Immature natural killer cell (primary cell): ENCODE data around the gene TMEM129. TPM values are rescaled to one million over a fixed set of nuclear protein-coding genes. Genes with fewer than 3 reads are reported as not detected.

ENCODE experiments used
- DNase-seq, 3 donors: peaks; one replicate each; pipeline ENCODE4 v3.0.0; 2022; ENCODE audit warnings: mixed read lengths in 1 of 3
- H3K27ac Mint-ChIP-seq, 6 donors: one replicate each; pipeline ENCODE4 v1.8.0; 2020; ENCODE audit warnings: mixed read lengths in 6 of 6, mild to moderate bottlenecking in 5 of 6, inconsistent platforms in 4 of 6, moderate library complexity in 3 of 6
- H3K27me3 Mint-ChIP-seq, 3 donors: one replicate each; pipeline ENCODE4 v1.8.0; 2020 to 2021; ENCODE audit warnings: low read depth in 3 of 3, mild to moderate bottlenecking in 3 of 3, mixed read lengths in 3 of 3, moderate library complexity in 3 of 3, inconsistent platforms in 1 of 3
- H3K36me3 Mint-ChIP-seq, 3 donors: one replicate each; pipeline ENCODE4 v1.8.0; 2020; ENCODE audit warnings: mixed read lengths in 3 of 3, inconsistent platforms in 2 of 3, mild to moderate bottlenecking in 2 of 3
- H3K4me1 Mint-ChIP-seq, 2 donors: one replicate each; pipeline ENCODE4 v1.8.0; 2020; ENCODE audit warnings: inconsistent platforms in 2 of 2, mild to moderate bottlenecking in 2 of 2, mixed read lengths in 2 of 2, moderate library complexity in 1 of 2
- H3K4me3 Mint-ChIP-seq, 5 donors: one replicate each; pipeline ENCODE4 v1.8.0; 2020; ENCODE audit warnings: mild to moderate bottlenecking in 5 of 5, mixed read lengths in 5 of 5, inconsistent platforms in 3 of 5, moderate library complexity in 3 of 5
- H3K9me3 Mint-ChIP-seq, 6 donors: one replicate each; pipeline ENCODE4 v1.8.0; 2020; ENCODE audit warnings: mild to moderate bottlenecking in 6 of 6, mixed read lengths in 6 of 6, inconsistent platforms in 4 of 6, moderate library complexity in 3 of 6
- polyA plus RNA-seq, 3 donors: library from polyadenylated mRNA; unstranded; fragments of 300-500 nt; fragmentation: Illumina TruSeq; gene quantifications; one replicate each; pipeline ENCODE4 v1.2.3, GENCODE V29; 2021

Gene TMEM129
- polyA plus RNA-seq, 3 donors from 2014 or later: 25.5 to 37.9 (median 37.3) TPM

- Mint-ChIP-seq H3K4me1 (no peaks in the 10 kb centered on the region), H3K27me3 (peaks cover 0 to 2% (median 0%) of the 10 kb centered on the region in 3 donors), H3K9me3 (no peaks in the 10 kb centered on the region), H3K27ac (no peak overlapping the region), H3K4me3 (no peak overlapping the region), H3K36me3 (no peaks in the 10 kb centered on the region)
- no peak for DNase-seq
These were observed 54.7 kb downstream of the TMEM129 start for GRCh38 chr4:1666391-1666790.

Other genes with a start within 250 kb of the TMEM129 start
- 1 to 10 TPM in 1 of 3 donors, under 1 TPM in 2; 0.38 to 2.6 (median 0.83) TPM for gene FAM53A, start 37.0 kb downstream of the TMEM129 start, polyA plus RNA-seq
- gene SLBP, start 9.0 kb downstream of the TMEM129 start, polyA plus RNA-seq: 10 to 100 TPM; 59.0 to 71.6 (median 61.7) TPM
- 10 to 100 TPM in 1 of 3 donors, 1 to 10 TPM in 2; 5.0 to 11.9 (median 7.3) TPM for gene TACC3, start 198 bp upstream of the TMEM129 start, polyA plus RNA-seq
- not detected for gene FGFR3, start 72.0 kb upstream of the TMEM129 start, polyA plus RNA-seq
- gene LETM1, start 134.8 kb upstream of the TMEM129 start, polyA plus RNA-seq: 10 to 100 TPM in 2 of 3 donors, 1 to 10 TPM in 1; 8.0 to 17.0 (median 10.6) TPM
- gene NSD2, start 150.1 kb upstream of the TMEM129 start, polyA plus RNA-seq: 1 to 10 TPM; 1.8 to 7.2 (median 4.4) TPM